GM19455 (cell line): ENCODE data around the gene TBCE.
A peak's percentile ranks its signal among the peaks of the same experiment; 100 is the strongest.

Source experiments
- ATAC-seq: cut with Tn5 transposase; IDR thresholded peaks from one replicate; pipeline ENCODE4 v1.9.1; 2021; ENCODE audit not compliant: unreplicated experiment

Gene TBCE

GRCh38 chr1:235409042-235409820 lies 42.0 kb downstream of the TBCE start:
- no peak for ATAC-seq

DNA sequence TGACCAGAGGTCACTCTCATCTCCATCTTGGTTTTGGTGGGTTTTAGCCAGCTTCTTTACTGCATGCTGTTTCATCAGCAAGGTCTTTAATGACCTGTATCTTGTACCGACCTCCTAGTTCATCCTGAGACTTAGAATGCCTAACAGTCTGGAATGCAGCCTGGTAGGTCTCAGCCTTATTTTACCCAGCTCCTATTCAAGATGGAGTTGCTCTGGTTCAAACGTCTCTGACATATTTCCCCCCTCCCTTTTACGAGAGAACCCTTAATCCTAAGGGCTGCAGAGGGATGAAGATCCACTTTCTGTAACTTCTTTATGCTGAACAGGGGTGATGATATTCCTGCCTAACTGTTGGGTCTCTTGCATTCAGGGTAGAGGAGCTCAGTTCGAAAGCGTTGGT lies 43.2 kb downstream of the TBCE start:
- ATAC-seq = no peak

DNA sequence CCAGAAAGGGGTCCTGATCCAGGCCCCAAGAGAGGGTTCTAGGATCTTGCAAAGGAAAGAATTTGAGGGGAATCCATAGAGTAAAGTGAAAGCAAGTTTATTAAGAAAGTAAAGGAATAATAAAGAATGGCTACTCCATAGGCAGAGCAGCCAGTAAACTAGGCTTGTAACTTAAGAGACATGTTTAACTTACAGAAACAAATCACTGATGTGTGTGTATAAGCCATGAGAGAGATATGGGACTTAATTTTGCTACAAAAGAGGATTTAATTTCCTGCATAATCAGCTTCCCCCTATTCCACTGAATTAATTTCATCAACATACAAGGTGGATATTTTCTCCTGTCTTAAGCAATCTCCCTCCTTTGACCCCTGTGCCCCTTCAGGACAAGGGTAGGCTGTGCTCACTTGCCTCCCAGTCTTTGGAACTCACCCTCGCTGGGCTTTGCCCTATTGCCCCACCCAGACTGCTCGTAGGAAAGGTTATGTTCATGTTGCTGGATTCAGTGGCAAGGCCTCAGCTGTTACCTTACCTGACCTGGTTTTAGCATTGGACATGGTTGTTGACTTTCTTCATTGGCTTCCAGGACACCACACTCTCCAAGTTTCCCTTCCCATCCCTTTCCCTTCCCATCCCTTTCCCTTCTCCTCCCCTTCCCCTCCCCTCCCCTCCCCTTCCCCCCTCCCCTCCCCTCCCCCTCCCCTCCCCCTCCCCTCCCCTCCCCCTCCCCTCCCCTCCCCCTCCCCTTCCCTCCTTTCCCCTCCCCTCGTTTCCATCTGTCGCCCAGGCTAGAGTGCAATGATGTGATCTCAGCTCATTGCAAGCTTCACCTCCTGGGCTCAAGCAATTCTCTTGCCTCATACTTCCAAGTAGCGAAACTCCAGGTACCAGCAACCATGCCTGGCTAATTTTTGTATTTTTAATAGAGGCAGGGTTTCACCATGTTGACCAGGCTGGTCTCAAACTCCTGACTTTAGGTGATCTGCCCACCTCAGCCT lies 44.6 kb downstream of the TBCE start:
- ATAC-seq = no peak

DNA sequence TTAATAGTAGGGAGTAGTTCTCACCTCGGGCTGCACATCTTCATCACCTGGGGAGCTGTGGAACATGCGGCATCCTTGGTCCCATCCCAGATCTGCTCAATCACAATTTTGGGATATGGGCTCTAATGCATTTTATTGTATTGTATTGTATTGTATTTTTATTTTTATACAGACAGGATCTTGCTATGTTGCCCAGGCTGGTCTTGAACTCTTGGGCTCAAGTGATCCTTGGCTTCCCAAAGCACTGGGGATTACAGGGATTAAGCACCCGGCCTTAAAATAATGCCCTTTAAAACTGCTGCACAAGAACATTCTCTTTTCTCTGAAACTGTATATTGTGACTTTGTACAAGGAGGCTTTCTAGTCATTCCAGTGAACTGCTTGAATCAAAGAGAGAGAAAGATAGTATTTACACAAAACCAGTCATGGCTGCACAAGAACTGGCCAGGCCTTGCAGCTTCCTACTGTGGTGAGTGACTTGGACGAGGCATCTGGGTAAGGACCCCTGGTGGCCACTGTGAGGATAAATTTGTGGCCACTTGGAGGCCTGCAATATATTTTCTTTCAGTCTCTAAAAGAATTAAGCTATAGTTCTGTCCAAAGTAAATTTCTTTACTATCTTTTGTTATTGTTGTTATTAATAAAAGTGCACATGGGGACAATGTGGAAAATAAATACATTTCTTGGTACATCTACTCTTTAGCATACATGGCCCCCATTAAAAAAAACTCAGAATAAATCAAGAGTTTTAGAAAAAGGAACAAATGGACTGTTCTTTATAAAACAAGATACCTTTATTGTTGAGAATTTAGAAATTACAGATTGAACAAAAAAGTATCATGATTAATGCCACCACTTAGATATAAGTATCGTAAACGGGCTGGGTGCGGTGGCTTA lies 48.0 kb downstream of the TBCE start:
- peak; percentile 73 for ATAC-seq

DNA sequence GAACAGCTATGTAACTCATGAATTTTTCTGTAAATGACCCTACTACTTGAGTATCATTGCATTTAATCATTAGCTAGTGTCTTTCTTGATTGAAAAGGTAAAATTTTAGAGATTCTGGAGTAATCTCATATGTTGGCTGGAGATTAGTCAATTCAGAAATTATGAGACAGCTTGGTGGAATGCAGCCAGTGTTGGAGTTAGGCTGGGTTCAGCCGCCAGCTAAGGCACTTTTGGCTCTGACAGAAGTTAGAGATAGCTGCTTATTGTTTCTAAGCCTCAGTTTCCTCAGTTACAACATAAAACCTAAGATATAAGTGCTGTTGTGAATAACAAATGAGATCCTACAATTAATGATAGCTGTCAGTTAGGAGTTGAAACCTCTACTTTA lies 49.4 kb downstream of the TBCE start:
- ATAC-seq = no peak

DNA sequence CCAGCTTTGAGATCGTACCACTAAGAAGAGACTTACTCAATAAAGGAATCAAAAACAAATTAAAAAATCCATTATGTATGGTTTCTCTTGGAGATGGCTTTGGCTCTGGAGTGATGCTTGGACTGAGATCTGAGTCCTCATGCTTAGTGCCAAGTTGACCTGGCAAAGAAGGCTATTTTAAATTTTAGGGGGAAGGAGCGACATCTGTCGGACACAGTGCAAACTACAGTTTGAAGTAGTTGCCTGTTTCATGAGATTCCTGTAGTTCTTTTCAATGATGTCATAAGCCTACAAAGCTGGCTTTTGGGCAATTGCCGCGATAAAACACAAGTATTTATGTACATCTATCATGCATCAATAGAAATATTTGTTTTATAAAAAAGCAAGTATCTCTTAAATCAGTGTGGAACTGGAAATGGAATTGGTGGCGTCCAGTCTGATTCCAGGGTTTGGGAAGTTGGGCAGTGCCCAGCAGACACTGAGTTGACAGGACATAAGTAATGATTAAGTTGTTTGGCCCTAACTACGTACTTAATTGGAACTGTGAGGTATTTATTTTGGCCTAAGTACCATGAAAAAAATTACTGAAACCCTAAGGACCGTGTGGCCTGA lies 50.0 kb downstream of the TBCE start:
- no peak for ATAC-seq

DNA sequence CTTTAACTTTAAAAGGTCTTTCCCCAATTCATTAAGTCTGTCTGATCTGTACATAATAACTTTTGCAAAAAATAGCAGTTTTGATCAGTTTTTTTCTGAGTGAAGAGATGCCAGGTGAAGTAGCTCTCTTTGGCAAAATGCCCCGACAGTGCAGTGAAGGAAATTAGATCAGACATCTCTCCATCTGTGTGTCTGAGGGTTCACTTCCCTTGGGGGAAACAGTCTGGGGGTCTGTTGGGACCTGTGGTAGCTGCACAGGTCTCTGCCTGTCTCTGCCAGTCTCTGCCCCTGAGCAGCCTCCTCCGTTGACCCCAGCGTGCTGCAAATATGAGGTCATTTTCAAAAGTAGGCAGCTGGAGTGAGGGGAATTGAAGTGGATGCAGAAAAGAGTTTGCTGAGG lies 54.5 kb downstream of the TBCE start:
- no peak for ATAC-seq

DNA sequence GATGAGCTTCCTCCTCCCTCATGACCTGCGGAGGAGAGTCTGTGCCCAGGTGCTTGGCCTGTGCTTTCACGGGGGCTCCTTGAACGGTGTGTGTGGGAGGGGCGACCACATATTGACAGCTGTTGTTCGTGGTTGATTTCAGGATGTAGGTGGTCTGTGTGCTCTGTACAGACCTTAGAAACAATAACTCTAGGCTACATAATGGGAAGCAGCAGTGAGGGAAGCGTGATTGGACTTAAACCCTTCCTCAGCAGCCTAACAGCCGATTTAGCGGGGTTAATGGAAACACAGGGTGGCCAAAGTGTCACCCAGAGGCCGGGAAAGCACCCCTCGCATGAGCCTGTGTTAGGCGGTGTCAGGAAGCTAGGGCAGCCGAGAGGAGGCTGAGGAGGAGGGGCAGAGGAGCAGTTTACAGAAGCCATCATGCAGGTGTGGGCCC lies 56.0 kb downstream of the TBCE start:
- ATAC-seq = no peak

DNA sequence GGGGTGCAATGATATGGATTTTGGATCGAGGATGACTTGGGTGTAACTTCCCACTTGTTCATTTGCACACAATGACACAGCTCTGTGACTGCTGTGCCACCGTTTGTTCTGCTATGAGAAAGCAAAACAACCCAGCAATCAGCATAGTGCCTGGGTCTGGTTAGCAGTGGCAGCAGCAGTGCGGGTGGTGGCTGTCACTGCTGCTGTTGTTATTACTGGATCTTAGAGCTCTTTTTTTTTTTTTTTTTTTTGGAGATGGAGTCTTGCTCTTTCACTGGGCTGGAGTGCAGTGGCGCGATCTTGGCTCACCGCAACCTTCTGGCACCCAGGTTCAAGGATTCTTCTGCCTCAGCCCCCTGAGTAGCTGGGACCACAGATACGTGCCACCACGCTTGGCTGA lies 56.9 kb downstream of the TBCE start:
- ATAC-seq = no peak

- ATAC-seq = no peak
Observed at GRCh38 chr1:235425357-235425756, 58.1 kb downstream of the TBCE start.

GRCh38 chr1:235426143-235426542 lies 58.9 kb downstream of the TBCE start:
- no peak for ATAC-seq

GRCh38 chr1:235426680-235427079 lies 59.5 kb downstream of the TBCE start:
- no peak for ATAC-seq

- no peak for ATAC-seq
Observed at GRCh38 chr1:235427447-235427846, 60.2 kb downstream of the TBCE start.

DNA sequence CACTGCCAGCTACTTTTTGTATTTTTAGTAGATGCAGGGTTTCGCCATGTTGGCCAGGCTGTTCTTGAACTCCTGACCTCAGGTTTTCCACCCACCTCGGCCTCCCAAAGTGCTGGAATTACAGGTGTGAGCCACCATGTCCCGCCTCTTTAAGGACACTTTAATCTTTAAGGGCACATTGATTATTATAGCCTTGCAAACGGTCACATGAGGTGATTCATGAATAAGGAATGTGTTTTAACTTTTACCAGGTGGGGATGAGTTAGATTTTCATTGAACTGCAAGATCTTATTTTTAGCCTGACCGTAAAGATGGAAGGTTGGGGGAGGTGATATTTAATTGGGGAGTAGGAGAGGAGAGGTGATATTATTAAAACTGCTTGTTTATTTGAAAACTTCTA lies 61.9 kb downstream of the TBCE start:
- ATAC-seq = no peak

GRCh38 chr1:235430991-235431390 lies 63.8 kb downstream of the TBCE start:
- ATAC-seq = no peak

- ATAC-seq = no peak
Observed at GRCh38 chr1:235434001-235434400, 66.8 kb downstream of the TBCE start.

GRCh38 chr1:235441159-235441685 lies 74.0 kb downstream of the TBCE start:
- ATAC-seq = no peak

GRCh38 chr1:235442788-235443429 lies 75.7 kb downstream of the TBCE start:
- ATAC-seq = no peak

- no peak for ATAC-seq
Observed at GRCh38 chr1:235448616-235449015, 81.4 kb downstream of the TBCE start.

GRCh38 chr1:235450433-235450832 lies 83.2 kb downstream of the TBCE start:
- no peak for ATAC-seq
